ENCODE data around the gene ACTR5. TPM values are rescaled to one million over a fixed set of nuclear protein-coding genes. Genes with fewer than 3 reads are reported as not detected.

ACTR5 gene
- total and polyA plus RNA-seq, 4 experiments from 2014 or later: 8.7 to 17.4 (median 13.7) TPM

- Histone ChIP-seq H3K9me3 (ENCODE audit: control insufficient read depth in 1 of 2, low read length in 2 of 2) (no peaks in the 10 kb centered on the region), H3K36me3 (ENCODE audit: insufficient read depth, low read length) (peaks cover 31% of the 10 kb centered on the region), H3K27me3 (ENCODE audit: insufficient read depth, low read length) (no peaks in the 10 kb centered on the region), H3K4me3 (ENCODE audit: low read length in 2 of 2) (no peak overlapping the region), H3K4me1 (ENCODE audit: insufficient read depth, low read length) (peaks cover 21% of the 10 kb centered on the region), H3K27ac (ENCODE audit: low read depth, low read length) (no peak overlapping the region)
- H3K4me1 Mint-ChIP-seq: peaks cover 14 to 32% (median 19%) of the 10 kb centered on the region in 4 donors
- H3K27me3 Mint-ChIP-seq: no peaks in the 10 kb centered on the region
- peak overlapping the region in 2 of 7 donors; percentile 6 to 53 for H3K27ac Mint-ChIP-seq
- POLR2A ChIA-PET (ENCODE audit: partially characterized antibody): interaction anchor here (1.5 to 3.0 kb wide), 2 partner anchors 54 to 118 kb away, joined by 3 to 17 read pairs; partner anchors contain the start of gene PPP1R16B
- peak in 4 of 5 donors; percentile 47 to 48 (median 48) for DNase-seq
- intact Hi-C loops (cut with micrococcal nuclease): loop anchor here (1.0 kb wide), 3 partner anchors 105 to 142 kb away; no protein-coding TSS in a partner anchor
- CTCF ChIA-PET (ENCODE audit: partially characterized antibody): interaction anchor here (0.8 to 6.3 kb wide), 28 partner anchors 10 to 298 kb away, joined by 3 to 103 read pairs (median 6); partner anchors contain the start of genes FAM83D and SLC32A1
- H3K4me3 Mint-ChIP-seq: peak overlapping the region in 1 of 8 donors; percentile 8
- peaks cover 35 to 57% of the 10 kb centered on the region in 2 donors for H3K36me3 Mint-ChIP-seq
- H3K9me3 Mint-ChIP-seq: no peaks in the 10 kb centered on the region
These were observed 3.2 kb downstream of the ACTR5 start for GRCh38 chr20:38751360-38751976.

GRCh38 chr20:38752029-38752428 is 3.8 kb downstream of the ACTR5 start:
- Histone ChIP-seq H3K27me3 (ENCODE audit: insufficient read depth, low read length) (no peaks in the 10 kb centered on the region), H3K4me1 (ENCODE audit: insufficient read depth, low read length) (peaks cover 21% of the 10 kb centered on the region), H3K4me3 (ENCODE audit: low read length in 2 of 2) (no peak overlapping the region), H3K9me3 (ENCODE audit: control insufficient read depth in 1 of 2, low read length in 2 of 2) (no peaks in the 10 kb centered on the region), H3K27ac (ENCODE audit: low read depth, low read length) (no peak overlapping the region), H3K36me3 (ENCODE audit: insufficient read depth, low read length) (peaks cover 33% of the 10 kb centered on the region)
- Mint-ChIP-seq H3K4me3 (no peak overlapping the region), H3K27ac (no peak overlapping the region), H3K9me3 (no peaks in the 10 kb centered on the region), H3K27me3 (no peaks in the 10 kb centered on the region), H3K4me1 (peaks cover 14 to 32% (median 19%) of the 10 kb centered on the region in 4 donors), H3K36me3 (peaks cover 37 to 57% of the 10 kb centered on the region in 2 donors)
- intact Hi-C loops (cut with micrococcal nuclease): no loop called here
- ChIA-PET POLR2A (ENCODE audit: partially characterized antibody) (interaction anchor here (1.5 to 3.0 kb wide), 2 partner anchors 54 to 118 kb away, joined by 3 to 17 read pairs; partner anchors contain the start of gene PPP1R16B), CTCF (ENCODE audit: partially characterized antibody) (interaction anchor here (0.8 to 6.3 kb wide), 26 partner anchors 10 to 298 kb away, joined by 3 to 103 read pairs (median 6); partner anchors contain the start of genes FAM83D, PPP1R16B and SLC32A1)
- DNase-seq: no peak

DNA sequence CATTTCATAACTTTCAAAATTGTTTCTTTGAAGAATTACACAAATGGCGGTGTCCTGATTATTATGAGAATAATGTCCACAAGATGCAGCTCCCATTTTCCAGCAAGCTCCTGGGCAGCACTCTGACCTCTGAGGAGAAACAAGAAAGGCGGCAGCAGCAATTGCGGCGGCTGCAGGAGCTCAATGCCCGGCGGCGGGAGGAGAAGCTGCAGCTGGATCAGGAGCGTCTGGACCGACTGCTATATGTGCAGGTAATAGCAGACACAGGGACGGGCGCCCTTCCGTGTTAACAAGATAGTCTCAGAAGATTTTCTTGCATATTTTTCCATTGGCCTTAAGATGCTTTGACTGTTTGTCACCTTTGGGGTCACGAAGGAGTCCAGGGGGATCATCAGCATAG is 6.7 kb downstream of the ACTR5 start:
- peaks cover 0 to 13% (median 2%) of the 10 kb centered on the region in 4 donors for H3K4me1 Mint-ChIP-seq
- Histone ChIP-seq H3K27me3 (ENCODE audit: insufficient read depth, low read length) (no peaks in the 10 kb centered on the region), H3K4me1 (ENCODE audit: insufficient read depth, low read length) (peaks cover 2% of the 10 kb centered on the region), H3K4me3 (ENCODE audit: low read length in 2 of 2) (no peak overlapping the region), H3K36me3 (ENCODE audit: insufficient read depth, low read length) (peaks cover 60% of the 10 kb centered on the region), H3K27ac (ENCODE audit: low read depth, low read length) (no peak overlapping the region), H3K9me3 (ENCODE audit: control insufficient read depth in 1 of 2, low read length in 2 of 2) (no peaks in the 10 kb centered on the region)
- ChIA-PET POLR2A (ENCODE audit: partially characterized antibody) (no interaction called here), CTCF (ENCODE audit: partially characterized antibody) (interaction anchor here (1.0 to 1.7 kb wide), 3 partner anchors 13 to 167 kb away, joined by 3 to 7 read pairs (median 3); no protein-coding TSS in a partner anchor)
- no peaks in the 10 kb centered on the region for H3K9me3 Mint-ChIP-seq
- intact Hi-C loops (cut with micrococcal nuclease): no loop called here
- no peaks in the 10 kb centered on the region for H3K27me3 Mint-ChIP-seq
- DNase-seq: no peak
- H3K27ac Mint-ChIP-seq: no peak overlapping the region
- H3K36me3 Mint-ChIP-seq: peaks cover 53 to 65% of the 10 kb centered on the region in 2 donors
- H3K4me3 Mint-ChIP-seq: no peak overlapping the region

DNA sequence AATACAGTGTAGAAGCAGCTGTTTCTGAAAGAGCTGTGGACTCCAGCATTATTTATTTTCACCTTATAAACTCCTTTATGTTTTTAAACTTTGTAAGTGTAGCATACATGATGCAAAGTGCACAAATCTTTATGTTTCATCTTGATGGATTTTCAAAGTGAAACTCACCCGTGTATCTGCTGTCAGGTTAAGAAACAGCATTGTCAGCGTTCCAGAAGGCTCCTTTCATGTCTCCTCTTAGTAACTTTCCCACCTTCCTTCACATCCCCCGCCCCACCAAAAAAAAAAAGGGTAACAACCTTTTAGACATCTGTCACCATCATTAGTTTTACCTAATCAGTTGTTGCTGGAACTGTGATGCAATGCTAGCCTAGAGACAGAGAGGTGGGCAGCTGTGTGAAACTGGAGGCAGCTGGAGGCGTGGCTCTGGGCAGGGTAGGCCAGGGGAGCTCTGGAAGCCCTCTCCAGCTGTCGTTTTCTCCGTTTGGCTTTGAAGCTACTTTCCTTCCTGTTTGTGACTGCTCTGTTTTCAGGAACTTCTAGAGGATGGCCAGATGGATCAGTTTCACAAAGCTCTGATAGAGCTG is 7.2 kb downstream of the ACTR5 start:
- peaks cover 54 to 67% of the 10 kb centered on the region in 2 donors for H3K36me3 Mint-ChIP-seq
- POLR2A ChIA-PET (ENCODE audit: partially characterized antibody): no interaction called here

DNA sequence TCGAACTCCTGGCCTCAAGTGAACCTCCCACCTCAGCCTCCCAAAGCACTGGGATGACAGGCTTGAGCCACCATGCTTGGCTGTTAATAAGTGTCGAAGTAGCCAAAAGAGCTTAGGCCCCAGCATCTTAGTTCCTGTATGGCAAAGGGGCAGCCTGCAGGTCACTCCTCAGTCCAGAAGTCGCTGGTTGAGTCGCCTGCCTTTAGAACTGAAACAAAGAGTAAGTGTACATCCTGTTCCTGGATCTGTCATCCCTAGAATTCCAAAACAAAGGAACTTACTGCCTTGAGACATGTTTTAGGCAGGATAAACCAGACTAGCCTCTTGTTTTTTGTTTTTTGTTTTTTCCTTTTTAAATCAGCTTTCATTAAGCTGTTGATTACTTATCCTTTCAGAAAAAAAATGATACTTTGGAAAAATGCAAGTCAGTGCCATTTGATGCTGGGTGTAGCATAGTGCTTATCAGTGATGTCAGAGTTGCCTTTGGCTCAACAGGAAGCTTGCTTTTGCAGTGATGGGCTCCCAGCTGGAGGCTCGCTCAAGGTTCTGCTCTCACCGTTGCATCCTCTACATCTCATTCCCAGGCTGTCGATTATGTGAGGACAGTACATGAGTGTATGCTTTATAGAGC is 9.0 kb downstream of the ACTR5 start:
- Mint-ChIP-seq H3K4me3 (no peak overlapping the region), H3K27me3 (no peaks in the 10 kb centered on the region)
- CTCF ChIA-PET (ENCODE audit: partially characterized antibody): interaction anchor here (1.2 to 2.3 kb wide), 4 partner anchors 8 to 138 kb away, joined by 3 to 6 read pairs (median 4); no protein-coding TSS in a partner anchor

More for the DNA sequence above, 7.2 kb downstream of the ACTR5 start:
- no peak overlapping the region for H3K27ac ChIP-seq (ENCODE audit: low read depth, low read length)
- Mint-ChIP-seq H3K4me1 (peaks cover 0 to 9% (median 2%) of the 10 kb centered on the region in 4 donors), H3K27ac (peak overlapping the region in 2 of 7 donors; percentile 66 to 73), H3K27me3 (no peaks in the 10 kb centered on the region), H3K9me3 (no peaks in the 10 kb centered on the region), H3K4me3 (no peak overlapping the region)
- CTCF ChIA-PET (ENCODE audit: partially characterized antibody): interaction anchor here (1.0 to 2.3 kb wide), 3 partner anchors 13 to 139 kb away, joined by 3 to 7 read pairs (median 6); no protein-coding TSS in a partner anchor
- H3K36me3 ChIP-seq (ENCODE audit: insufficient read depth, low read length): peaks cover 65% of the 10 kb centered on the region
- no peaks in the 10 kb centered on the region for H3K9me3 ChIP-seq (ENCODE audit: control insufficient read depth in 1 of 2, low read length in 2 of 2)
- DNase-seq: no peak
- H3K4me1 ChIP-seq (ENCODE audit: insufficient read depth, low read length): no peaks in the 10 kb centered on the region
- H3K4me3 ChIP-seq (ENCODE audit: low read length in 2 of 2): no peak overlapping the region
- intact Hi-C loops (cut with micrococcal nuclease): no loop called here
- H3K27me3 ChIP-seq (ENCODE audit: insufficient read depth, low read length): no peaks in the 10 kb centered on the region

GRCh38 chr20:38759106-38759505 is 10.8 kb downstream of the ACTR5 start:
- CTCF ChIA-PET (ENCODE audit: partially characterized antibody): interaction anchor here (0.7 to 2.2 kb wide), 3 partner anchors 28 to 147 kb away, joined by 3 to 14 read pairs (median 5); no protein-coding TSS in a partner anchor
- H3K36me3 Mint-ChIP-seq: peaks cover 77 to 81% of the 10 kb centered on the region in 2 donors

More for the DNA sequence above, 9.0 kb downstream of the ACTR5 start:
- DNase-seq: no peak
- Mint-ChIP-seq H3K9me3 (no peaks in the 10 kb centered on the region), H3K27ac (no peak overlapping the region), H3K4me1 (peaks cover 0 to 9% (median 1%) of the 10 kb centered on the region in 4 donors), H3K36me3 (peaks cover 66 to 77% of the 10 kb centered on the region in 2 donors)
- Histone ChIP-seq H3K27ac (ENCODE audit: low read depth, low read length) (no peak overlapping the region), H3K9me3 (ENCODE audit: control insufficient read depth in 1 of 2, low read length in 2 of 2) (no peaks in the 10 kb centered on the region), H3K4me1 (ENCODE audit: insufficient read depth, low read length) (no peaks in the 10 kb centered on the region), H3K27me3 (ENCODE audit: insufficient read depth, low read length) (no peaks in the 10 kb centered on the region), H3K4me3 (ENCODE audit: low read length in 2 of 2) (no peak overlapping the region), H3K36me3 (ENCODE audit: insufficient read depth, low read length) (peaks cover 78% of the 10 kb centered on the region)
- intact Hi-C loops (cut with micrococcal nuclease): no loop called here
- POLR2A ChIA-PET (ENCODE audit: partially characterized antibody): no interaction called here

More at GRCh38 chr20:38759106-38759505, 10.8 kb downstream of the ACTR5 start:
- peaks cover 77% of the 10 kb centered on the region for H3K36me3 ChIP-seq (ENCODE audit: insufficient read depth, low read length)
- no peak for DNase-seq
- H3K27me3 ChIP-seq (ENCODE audit: insufficient read depth, low read length): no peaks in the 10 kb centered on the region
- POLR2A ChIA-PET (ENCODE audit: partially characterized antibody): no interaction called here
- intact Hi-C loops (cut with micrococcal nuclease): no loop called here
- H3K27ac Mint-ChIP-seq: no peak overlapping the region
- H3K4me1 Mint-ChIP-seq: peaks cover 0 to 9% (median 2%) of the 10 kb centered on the region in 4 donors
- H3K4me3 ChIP-seq (ENCODE audit: low read length in 2 of 2): no peak overlapping the region
- H3K4me1 ChIP-seq (ENCODE audit: insufficient read depth, low read length): no peaks in the 10 kb centered on the region
- H3K4me3 Mint-ChIP-seq: no peak overlapping the region
- H3K27me3 Mint-ChIP-seq: no peaks in the 10 kb centered on the region
- no peaks in the 10 kb centered on the region for H3K9me3 ChIP-seq (ENCODE audit: control insufficient read depth in 1 of 2, low read length in 2 of 2)
- no peaks in the 10 kb centered on the region for H3K9me3 Mint-ChIP-seq
- H3K27ac ChIP-seq (ENCODE audit: low read depth, low read length): no peak overlapping the region

Measured in CD4-positive, alpha-beta memory T cell (primary cell).